ENCODE data around the gene TIMELESS.

DNA sequence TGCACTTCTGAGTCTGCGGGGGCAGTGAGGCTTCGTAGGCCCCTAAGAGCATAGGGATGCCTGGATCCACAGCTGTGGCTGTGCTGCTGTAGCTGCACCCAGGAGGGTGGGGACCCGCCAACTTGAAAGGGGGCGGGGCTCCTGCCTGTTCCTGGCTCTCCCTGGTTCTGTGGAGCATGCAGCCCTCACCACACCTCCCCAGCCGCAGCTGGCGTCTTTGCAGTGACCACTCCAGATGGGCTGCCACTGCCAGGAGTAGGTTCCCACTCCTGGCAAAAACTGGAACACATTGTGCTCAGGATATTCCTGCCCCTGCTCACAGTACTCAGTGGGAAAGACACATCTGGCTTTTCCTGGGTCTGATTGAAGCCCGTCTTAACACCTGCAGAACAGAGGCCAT is 35.8 kb downstream of the TIMELESS start:
- TF ChIP-seq EZH2 (IDR thresholded peaks at IDR 0.05; ENCODE audit: borderline replicate concordance) = no peak
- TF ChIP-seq, protein P1, sequence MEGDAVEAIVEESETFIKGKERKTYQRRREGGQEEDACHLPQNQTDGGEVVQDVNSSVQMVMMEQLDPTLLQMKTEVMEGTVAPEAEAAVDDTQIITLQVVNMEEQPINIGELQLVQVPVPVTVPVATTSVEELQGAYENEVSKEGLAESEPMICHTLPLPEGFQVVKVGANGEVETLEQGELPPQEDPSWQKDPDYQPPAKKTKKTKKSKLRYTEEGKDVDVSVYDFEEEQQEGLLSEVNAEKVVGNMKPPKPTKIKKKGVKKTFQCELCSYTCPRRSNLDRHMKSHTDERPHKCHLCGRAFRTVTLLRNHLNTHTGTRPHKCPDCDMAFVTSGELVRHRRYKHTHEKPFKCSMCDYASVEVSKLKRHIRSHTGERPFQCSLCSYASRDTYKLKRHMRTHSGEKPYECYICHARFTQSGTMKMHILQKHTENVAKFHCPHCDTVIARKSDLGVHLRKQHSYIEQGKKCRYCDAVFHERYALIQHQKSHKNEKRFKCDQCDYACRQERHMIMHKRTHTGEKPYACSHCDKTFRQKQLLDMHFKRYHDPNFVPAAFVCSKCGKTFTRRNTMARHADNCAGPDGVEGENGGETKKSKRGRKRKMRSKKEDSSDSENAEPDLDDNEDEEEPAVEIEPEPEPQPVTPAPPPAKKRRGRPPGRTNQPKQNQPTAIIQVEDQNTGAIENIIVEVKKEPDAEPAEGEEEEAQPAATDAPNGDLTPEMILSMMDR (IDR thresholded peaks at IDR 0.05; ENCODE audit: poor library complexity) = no peak

Data from hepatocyte (in vitro differentiated cells).